IMR-90 (cell line): ENCODE measurements around the gene TTC7B. TPM values are rescaled to one million over a fixed set of nuclear protein-coding genes. Genes with fewer than 3 reads are reported as not detected.

Experiments
- ATAC-seq: fragments of 200-7000 bp; cut with Tn5 transposase; 2 replicates; pipeline ENCODE4 v1.9.1; 2020; ENCODE audit warnings: low read depth, mild to moderate bottlenecking, moderate library complexity
- BruUV-seq: library from RNA; stranded (reverse); fragments of 400-500 nt; replicated peaks from 2 replicates; lab custom pipeline; 2021; lab: Mats Ljungman, UMichigan
- CTCF ChIA-PET: fragments of 300-600 bp; formaldehyde crosslinking; extraction: SDS; loops from one replicate; lab custom pipeline; 2021; ENCODE audit warnings: antibody characterized with exemption; lab: Yijun Ruan, JAX
- POLR2A ChIA-PET: fragments of 300-600 bp; sonication (Branson Sonifier 250); formaldehyde crosslinking; loops from one replicate; lab custom pipeline; 2022; ENCODE audit warnings: antibody characterized with exemption; ENCODE audit not compliant: unreplicated experiment; lab: Charles Lee
- DNase-seq: peaks from one replicate; pipeline ENCODE4 v3.0.0; 2013
- H2AFZ ChIP-seq: replicated peaks from 2 replicates; pipeline ENCODE3; 2013; ENCODE audit warnings: low read length, mild to moderate bottlenecking; ENCODE audit not compliant: poor library complexity
- H2AK5ac ChIP-seq: 2 replicates; pipeline ENCODE4 v1.6.1; 2013; ENCODE audit warnings: low read depth, low read length, inconsistent platforms
- H2AK9ac ChIP-seq: replicated peaks from 2 replicates; pipeline ENCODE3; 2013; ENCODE audit warnings: mild to moderate bottlenecking, low read depth, low read length, moderate library complexity; ENCODE audit not compliant: poor library complexity
- H2BK120ac ChIP-seq: 2 replicates; pipeline ENCODE4 v1.6.1; 2013; ENCODE audit warnings: low read depth, low read length, inconsistent platforms
- H2BK15ac ChIP-seq: 3 replicates; pipeline ENCODE4 v1.6.1; 2013; ENCODE audit warnings: low read depth, low read length, inconsistent platforms
- H2BK20ac ChIP-seq: 2 replicates; pipeline ENCODE4 v1.6.1; 2013; ENCODE audit warnings: low read depth, mild to moderate bottlenecking, inconsistent platforms, low read length, moderate library complexity
- H2BK5ac ChIP-seq: 2 replicates; pipeline ENCODE4 v1.6.1; 2013; ENCODE audit warnings: mild to moderate bottlenecking, low read depth, low read length, inconsistent platforms; ENCODE audit not compliant: poor library complexity, severe bottlenecking
- H3K14ac ChIP-seq: replicated peaks from 2 replicates; pipeline ENCODE4 v1.6.1; 2013; ENCODE audit warnings: low read depth, low read length, inconsistent platforms
- H3K18ac ChIP-seq: 2 replicates; pipeline ENCODE4 v1.6.1; 2013; ENCODE audit warnings: low read depth, low read length, control low read depth
- H3K23ac ChIP-seq: 2 replicates; pipeline ENCODE4 v1.6.1; 2013; ENCODE audit warnings: low read depth, low read length, inconsistent platforms
- H3K27ac ChIP-seq: 2 replicates; pipeline ENCODE4 v1.5.1; 2013; ENCODE audit warnings: mild to moderate bottlenecking, control low read depth, low read length; ENCODE audit not compliant: insufficient read depth
- H3K27me3 ChIP-seq: 2 replicates; pipeline ENCODE4 v1.6.1; 2013; ENCODE audit warnings: low read length; ENCODE audit not compliant: control insufficient read depth, insufficient read depth
- H3K36me3 ChIP-seq: 2 replicates; pipeline ENCODE4 v1.6.1; 2013; ENCODE audit warnings: low read length, mixed read lengths; ENCODE audit not compliant: control insufficient read depth, insufficient read depth
- H3K4ac ChIP-seq: 2 replicates; pipeline ENCODE4 v1.6.1; 2013; ENCODE audit warnings: low read depth, low read length, inconsistent platforms
- H3K4me1 ChIP-seq: 2 replicates; pipeline ENCODE4 v1.6.1; 2013; ENCODE audit warnings: low read length, mixed read lengths; ENCODE audit not compliant: control insufficient read depth, insufficient read depth
- H3K4me2 ChIP-seq: 2 replicates; pipeline ENCODE4 v1.6.1; 2013; ENCODE audit warnings: low read depth, mild to moderate bottlenecking, control low read depth, low read length, moderate library complexity
- H3K4me3 ChIP-seq: 2 replicates; pipeline ENCODE4 v1.5.1; 2013; ENCODE audit warnings: low read depth, mild to moderate bottlenecking, control low read depth, low read length, moderate library complexity; ENCODE audit not compliant: insufficient read depth
- H3K56ac ChIP-seq: 2 replicates; pipeline ENCODE4 v1.6.1; 2013; ENCODE audit warnings: low read length, inconsistent platforms; ENCODE audit not compliant: insufficient read depth; ENCODE audit errors: extremely low read depth
- H3K79me1 ChIP-seq, 2 experiments: 2 replicates each; pipeline ENCODE4 v1.6.1; 2013; ENCODE audit warnings: low read length in 2 of 2, inconsistent platforms in 1 of 2, low read depth in 1 of 2
- H3K9ac ChIP-seq: 2 replicates; pipeline ENCODE4 v1.6.1; 2013; ENCODE audit warnings: low read depth, low read length, control low read depth
- H3K9me1 ChIP-seq: 2 replicates; pipeline ENCODE4 v1.6.1; 2013; ENCODE audit warnings: low read length, inconsistent platforms; ENCODE audit not compliant: insufficient read depth
- H3K9me3 ChIP-seq: 2 replicates; pipeline ENCODE4 v1.6.1; 2013; ENCODE audit warnings: low read length; ENCODE audit not compliant: control insufficient read depth, insufficient read depth
- H4K20me1 ChIP-seq: 2 replicates; pipeline ENCODE4 v1.6.1; 2013; ENCODE audit warnings: low read length, inconsistent platforms; ENCODE audit not compliant: insufficient read depth
- H4K5ac ChIP-seq: 2 replicates; pipeline ENCODE4 v1.6.1; 2013; ENCODE audit warnings: mild to moderate bottlenecking, low read depth, low read length, control low read depth
- H4K8ac ChIP-seq, 2 experiments: 2 replicates each; pipeline ENCODE4 v1.6.1; 2013; ENCODE audit warnings: low read depth in 2 of 2, low read length in 2 of 2, control low read depth in 1 of 2, inconsistent platforms in 1 of 2
- H4K91ac ChIP-seq: 2 replicates; pipeline ENCODE4 v1.6.1; 2013; ENCODE audit warnings: low read depth, low read length, inconsistent platforms; ENCODE audit not compliant: insufficient read depth
- BHLHE40 ChIP-seq: fragments of 150-350 bp; IDR thresholded peaks from 2 replicates; pipeline ENCODE4 v1.6.1; 2016; ENCODE audit warnings: mild to moderate bottlenecking, low read depth, low read length
- CEBPB ChIP-seq: IDR thresholded peaks from 2 replicates; pipeline ENCODE4 v1.6.1; 2012; ENCODE audit warnings: low read depth, low read length, improper control_type of control experiment
- CHD1 ChIP-seq: IDR thresholded peaks from 2 replicates; pipeline ENCODE4 v1.6.1; 2012; ENCODE audit warnings: low read depth, low read length, improper control_type of control experiment
- CTCF ChIP-seq: conservative IDR thresholded peaks from 2 replicates; pipeline ENCODE4 v1.5.1; 2012; ENCODE audit warnings: mild to moderate bottlenecking, low read depth, low read length, improper control_type of control experiment
- ELK1 ChIP-seq: fragments of 150-350 bp; IDR thresholded peaks from 2 replicates; pipeline ENCODE4 v1.6.1; 2016; ENCODE audit warnings: low read depth, mild to moderate bottlenecking, low read length, moderate library complexity, borderline replicate concordance
- FOS ChIP-seq: fragments of 150-350 bp; IDR thresholded peaks from 2 replicates; pipeline ENCODE4 v1.6.1; 2016; ENCODE audit warnings: low read depth, low read length
- MAFK ChIP-seq: IDR thresholded peaks from 2 replicates; pipeline ENCODE4 v1.6.1; 2012; ENCODE audit warnings: low read depth, low read length, improper control_type of control experiment
- MAZ ChIP-seq: IDR thresholded peaks from 2 replicates; pipeline ENCODE4 v1.6.1; 2012; ENCODE audit warnings: low read depth, mild to moderate bottlenecking, low read length, improper control_type of control experiment, moderate library complexity, borderline replicate concordance
- MXI1 ChIP-seq: IDR thresholded peaks from 2 replicates; pipeline ENCODE4 v1.6.1; 2012; ENCODE audit warnings: low read depth, mild to moderate bottlenecking, low read length, moderate library complexity, borderline replicate concordance
- NFE2L2 ChIP-seq: fragments of 150-350 bp; IDR thresholded peaks from 2 replicates; pipeline ENCODE4 v1.6.1; 2016; ENCODE audit warnings: low read depth, mild to moderate bottlenecking, low read length
- POLR2A ChIP-seq: IDR thresholded peaks from 2 replicates; pipeline ENCODE4 v1.6.1; 2012; ENCODE audit warnings: mild to moderate bottlenecking, low read depth, low read length
- RAD21 ChIP-seq: IDR thresholded peaks from 2 replicates; pipeline ENCODE4 v1.6.1; 2012; ENCODE audit warnings: low read length, improper control_type of control experiment
- RCOR1 ChIP-seq: IDR thresholded peaks from 2 replicates; pipeline ENCODE4 v1.6.1; 2012; ENCODE audit warnings: mild to moderate bottlenecking, low read length, improper control_type of control experiment; ENCODE audit not compliant: insufficient replicate concordance
- RFX5 ChIP-seq: IDR thresholded peaks from 2 replicates; pipeline ENCODE4 v1.8.0; 2012; ENCODE audit warnings: low read depth, mild to moderate bottlenecking, low read length, moderate library complexity
- SMC3 ChIP-seq: fragments of 150-350 bp; IDR thresholded peaks from 2 replicates; pipeline ENCODE4 v1.6.1; 2016; ENCODE audit warnings: low read depth, mild to moderate bottlenecking, antibody characterized with exemption, low read length, moderate library complexity
- USF2 ChIP-seq: fragments of 150-350 bp; IDR thresholded peaks from 2 replicates; pipeline ENCODE4 v1.6.1; 2017; ENCODE audit warnings: mild to moderate bottlenecking, antibody characterized with exemption, low read length, low read depth
- WGBS, 2 experiments: methylation state at CpG; one replicate each; pipeline versions ENCODE4 v1.1.5 to v1.1.7; 2013; ENCODE audit warnings: missing lambda C conversion rate in 2 of 2; ENCODE audit not compliant: insufficient read length in 1 of 2; ENCODE audit errors: extremely low coverage in 2 of 2; 5-methylcytosine and 5-hydroxymethylcytosine counted together
- dilution Hi-C: fragments of 300-500 bp; cut with HindIII; formaldehyde crosslinking; loops from one replicate; pipeline ENCODE4 v1.14.3; 2018; ENCODE audit warnings: low sequenced_read_pairs; ENCODE audit not compliant: unreplicated experiment
- in situ Hi-C: fragments of 300-500 bp; cut with MboI; formaldehyde crosslinking; loops from 3 replicates; pipeline ENCODE4 v1.14.3; 2019; ENCODE audit warnings: low sequenced_read_pairs, inconsistent platforms, mixed read lengths
- intact Hi-C: fragments of 100-400 bp; cut with micrococcal nuclease; formaldehyde crosslinking; loops from 2 replicates; pipeline ENCODE4 v1.10.0; 2022
- polyA plus RNA-seq, 3 experiments: library from polyadenylated mRNA; depleted of rRNA; stranded (reverse); fragments of >200 nt; gene quantifications; 2 replicates each; pipeline ENCODE4 v1.2.3, GENCODE V29; 2012; ENCODE audit warnings: low replicate concordance in 1 of 3
- total RNA-seq: library from RNA; depleted of rRNA; stranded (reverse); fragments of >200 nt; gene quantifications from 2 replicates; pipeline ENCODE4 v1.2.3, GENCODE V29; 2012

TTC7B gene
- total and polyA plus RNA-seq, 2 of the 4 experiments (the other 2 are of a cell fraction), result 18.1 to 35.3 TPM

- Histone ChIP-seq H3K23ac (no peak overlapping the region), H3K27me3 (no peaks in the 10 kb centered on the region), H2AFZ (no peak overlapping the region), H4K20me1 (no peaks in the 10 kb centered on the region), H4K8ac (no peak overlapping the region), H3K14ac (no peak overlapping the region), H2BK120ac (no peak overlapping the region), H3K79me1 (no peaks in the 10 kb centered on the region), H3K4ac (no peak overlapping the region), H2AK5ac (no peak overlapping the region), H3K36me3 (peaks cover 7% of the 10 kb centered on the region; the same call in 1 of the 2 replicates), H4K5ac (no peak overlapping the region), H2AK9ac (peak overlapping the region; percentile 8), H3K9me1 (no peaks in the 10 kb centered on the region; the same call in 1 of the 2 replicates), H3K4me3 (no peak overlapping the region), H3K56ac (no peak overlapping the region), H3K4me2 (no peak overlapping the region), H3K9ac (no peak overlapping the region), H2BK15ac (no peak overlapping the region), H2BK20ac (no peak overlapping the region), H2BK5ac (no peak overlapping the region), H3K18ac (no peak overlapping the region), H3K4me1 (no peaks in the 10 kb centered on the region), H3K27ac (no peak overlapping the region), H3K9me3 (no peaks in the 10 kb centered on the region), H4K91ac (no peak overlapping the region)
- CTCF ChIA-PET, result interaction anchor here (0.6 kb wide), 1 partner anchor 287 kb away, joined by 3 read pairs; no protein-coding TSS in a partner anchor
- BruUV-seq, result no TSS peak
- 89% methylated on average over 3 of the region's 7 CpGs; no CpG with 5 or more reads in 1 of the 2 experiments for WGBS, 2 experiments
- dilution Hi-C loops (no loop called here), in situ Hi-C loops (no loop called here), intact Hi-C loops (no loop called here)
- TF ChIP-seq MAFK, result no peak
- no peak for TF ChIP-seq FOS
- TF ChIP-seq ELK1, result no peak
- no peak for TF ChIP-seq MXI1
- no peak for TF ChIP-seq CEBPB
- TF ChIP-seq POLR2A, result no peak
- no peak for TF ChIP-seq RAD21
- TF ChIP-seq SMC3, result no peak
- TF ChIP-seq USF2, result no peak
- no peak for TF ChIP-seq RFX5
- no peak for TF ChIP-seq CTCF
- TF ChIP-seq CHD1, result no peak
- TF ChIP-seq NFE2L2, result no peak
- TF ChIP-seq MAZ, result no peak
- no peak for TF ChIP-seq RCOR1
- TF ChIP-seq BHLHE40, result no peak
- ATAC-seq (no peak), DNase-seq (no peak)
- POLR2A ChIA-PET, result no interaction called here
These were observed 198.3 kb downstream of the TTC7B start for GRCh38 chr14:90617961-90618360.
